K562 (cell line): ENCODE data around the gene TVP23A.

ENCODE experiments used
- HNRNPK ChIP-seq: fragments of 200-400 bp; formaldehyde crosslinking; IDR thresholded peaks from one replicate; pipeline ENCODE4 v1.6.1; 2018; ENCODE audit warnings: mild to moderate bottlenecking, low read depth, low read length; ENCODE audit not compliant: poor library complexity, severe bottlenecking
- KLF13 ChIP-seq: fragments of 450-650 bp; IDR thresholded peaks from 2 replicates; pipeline ENCODE4 v1.6.1; 2016; ENCODE audit warnings: missing genetic modification characterization, low read depth, mild to moderate bottlenecking, missing compliant biosample characterization, moderate library complexity, borderline replicate concordance
- NFATC3 ChIP-seq: fragments of 450-650 bp; IDR thresholded peaks from 2 replicates; pipeline ENCODE4 v1.6.1; 2017; ENCODE audit warnings: mild to moderate bottlenecking
- PML ChIP-seq: IDR thresholded peaks from 2 replicates; pipeline ENCODE4 v1.6.1; 2012; ENCODE audit warnings: low read length, inconsistent platforms
- POLR2A ChIP-seq: fragments of 450-650 bp; conservative IDR thresholded peaks from 2 replicates; pipeline ENCODE4 v1.6.1; 2016
- SMC3 ChIP-seq: conservative IDR thresholded peaks from 2 replicates; pipeline ENCODE4 v1.6.1; 2011; ENCODE audit warnings: low read depth, low read length, improper control_type of control experiment; ENCODE audit not compliant: insufficient read depth
- SREBF1 ChIP-seq: fragments of 150-350 bp; IDR thresholded peaks from 2 replicates; pipeline ENCODE4 v1.6.1; 2014; ENCODE audit warnings: antibody characterized with exemption, low read depth, low read length, borderline replicate concordance
- TARDBP ChIP-seq: fragments of 450-650 bp; IDR thresholded peaks from 2 replicates; pipeline ENCODE4 v1.6.1; 2016
- ZNF124 ChIP-seq: sonication (generic); formaldehyde crosslinking; IDR thresholded peaks from 2 replicates; pipeline ENCODE4 v1.8.1; 2022; ENCODE audit warnings: missing genetic modification reagents
- ZNF586 ChIP-seq: fragments of 450-650 bp; formaldehyde crosslinking; conservative IDR thresholded peaks from 2 replicates; pipeline ENCODE4 v1.4.0; 2020; ENCODE audit warnings: mild to moderate bottlenecking, moderate library complexity
- ZNF589 ChIP-seq: fragments of 200-800 bp; sonication (Bioruptor generic); IDR thresholded peaks from 2 replicates; pipeline ENCODE4 v1.6.1; 2016; ENCODE audit warnings: low read depth, missing genetic modification characterization, missing compliant biosample characterization
- TF ChIP-seq, protein P1 (sequence below): sonication (generic); formaldehyde crosslinking; IDR thresholded peaks from 2 replicates; pipeline ENCODE4 v1.9.0; 2022; ENCODE audit warnings: mild to moderate bottlenecking, missing genetic modification reagents
- TF ChIP-seq, protein P2 (sequence below), 2 experiments: fragments of 450-650 bp in 1 of 2; IDR thresholded peaks; 2 replicates each; pipeline ENCODE4 v1.6.1; 2011 to 2017; ENCODE audit warnings: low read depth in 2 of 2, antibody characterized with exemption in 1 of 2, borderline replicate concordance in 1 of 2, low read length in 1 of 2, mild to moderate bottlenecking in 1 of 2, mixed read lengths in 1 of 2; ENCODE audit not compliant: control insufficient read depth in 1 of 2
- TF ChIP-seq, protein P3 (sequence below), 3 experiments: IDR thresholded peaks in 2 of 3; conservative IDR thresholded peaks in 1 of 3; 2 replicates each; pipeline ENCODE4 v1.5.1; 2011 to 2012; ENCODE audit warnings: low read length in 3 of 3, mild to moderate bottlenecking in 3 of 3, control low read depth in 2 of 3, improper control_type of control experiment in 1 of 3, inconsistent platforms in 1 of 3, low read depth in 1 of 3, mixed read lengths in 1 of 3, moderate library complexity in 1 of 3; ENCODE audit not compliant: insufficient read depth in 2 of 3

DNA sequence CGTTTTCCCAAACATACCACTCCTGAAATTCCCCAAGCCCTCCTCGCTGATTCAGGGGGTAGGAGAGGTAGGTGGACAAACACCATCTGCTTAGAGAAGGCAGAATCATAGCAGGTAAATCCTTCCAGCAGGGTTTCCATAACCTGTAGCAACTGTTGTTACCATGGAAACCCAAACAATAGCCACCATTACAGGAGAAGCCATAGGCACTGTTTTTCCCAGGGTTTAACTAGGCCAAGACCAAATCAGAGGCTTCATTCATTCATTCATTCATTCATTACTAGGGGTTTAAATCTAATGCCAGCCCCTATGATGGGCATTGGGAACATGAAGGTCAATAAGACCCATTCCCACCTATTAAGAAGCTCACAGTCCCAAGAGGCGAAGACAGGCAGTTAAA is 32.9 kb upstream of the TVP23A start:
- TF ChIP-seq SREBF1: no peak
- TF ChIP-seq ZNF586: no peak
- TF ChIP-seq, protein P1, sequence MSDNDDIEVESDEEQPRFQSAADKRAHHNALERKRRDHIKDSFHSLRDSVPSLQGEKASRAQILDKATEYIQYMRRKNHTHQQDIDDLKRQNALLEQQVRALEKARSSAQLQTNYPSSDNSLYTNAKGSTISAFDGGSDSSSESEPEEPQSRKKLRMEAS (CRISPR knock-in tag): no peak
- TF ChIP-seq ZNF124 (CRISPR knock-in tag): no peak
- no peak for TF ChIP-seq ZNF589 (CRISPR knock-in tag)
- no peak for TF ChIP-seq SMC3
- TF ChIP-seq POLR2A: no peak
- TF ChIP-seq, protein P2, sequence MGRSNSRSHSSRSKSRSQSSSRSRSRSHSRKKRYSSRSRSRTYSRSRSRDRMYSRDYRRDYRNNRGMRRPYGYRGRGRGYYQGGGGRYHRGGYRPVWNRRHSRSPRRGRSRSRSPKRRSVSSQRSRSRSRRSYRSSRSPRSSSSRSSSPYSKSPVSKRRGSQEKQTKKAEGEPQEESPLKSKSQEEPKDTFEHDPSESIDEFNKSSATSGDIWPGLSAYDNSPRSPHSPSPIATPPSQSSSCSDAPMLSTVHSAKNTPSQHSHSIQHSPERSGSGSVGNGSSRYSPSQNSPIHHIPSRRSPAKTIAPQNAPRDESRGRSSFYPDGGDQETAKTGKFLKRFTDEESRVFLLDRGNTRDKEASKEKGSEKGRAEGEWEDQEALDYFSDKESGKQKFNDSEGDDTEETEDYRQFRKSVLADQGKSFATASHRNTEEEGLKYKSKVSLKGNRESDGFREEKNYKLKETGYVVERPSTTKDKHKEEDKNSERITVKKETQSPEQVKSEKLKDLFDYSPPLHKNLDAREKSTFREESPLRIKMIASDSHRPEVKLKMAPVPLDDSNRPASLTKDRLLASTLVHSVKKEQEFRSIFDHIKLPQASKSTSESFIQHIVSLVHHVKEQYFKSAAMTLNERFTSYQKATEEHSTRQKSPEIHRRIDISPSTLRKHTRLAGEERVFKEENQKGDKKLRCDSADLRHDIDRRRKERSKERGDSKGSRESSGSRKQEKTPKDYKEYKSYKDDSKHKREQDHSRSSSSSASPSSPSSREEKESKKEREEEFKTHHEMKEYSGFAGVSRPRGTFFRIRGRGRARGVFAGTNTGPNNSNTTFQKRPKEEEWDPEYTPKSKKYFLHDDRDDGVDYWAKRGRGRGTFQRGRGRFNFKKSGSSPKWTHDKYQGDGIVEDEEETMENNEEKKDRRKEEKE (IDR thresholded peaks at IDR 0.05; ENCODE audit: borderline replicate concordance in 1 of 2, control insufficient read depth in 1 of 2, low read depth in 2 of 2, low read length in 1 of 2): no peak
- no peak for TF ChIP-seq NFATC3
- TF ChIP-seq HNRNPK: no peak
- no peak for TF ChIP-seq PML
- TF ChIP-seq TARDBP: no peak
- TF ChIP-seq, protein P3, sequence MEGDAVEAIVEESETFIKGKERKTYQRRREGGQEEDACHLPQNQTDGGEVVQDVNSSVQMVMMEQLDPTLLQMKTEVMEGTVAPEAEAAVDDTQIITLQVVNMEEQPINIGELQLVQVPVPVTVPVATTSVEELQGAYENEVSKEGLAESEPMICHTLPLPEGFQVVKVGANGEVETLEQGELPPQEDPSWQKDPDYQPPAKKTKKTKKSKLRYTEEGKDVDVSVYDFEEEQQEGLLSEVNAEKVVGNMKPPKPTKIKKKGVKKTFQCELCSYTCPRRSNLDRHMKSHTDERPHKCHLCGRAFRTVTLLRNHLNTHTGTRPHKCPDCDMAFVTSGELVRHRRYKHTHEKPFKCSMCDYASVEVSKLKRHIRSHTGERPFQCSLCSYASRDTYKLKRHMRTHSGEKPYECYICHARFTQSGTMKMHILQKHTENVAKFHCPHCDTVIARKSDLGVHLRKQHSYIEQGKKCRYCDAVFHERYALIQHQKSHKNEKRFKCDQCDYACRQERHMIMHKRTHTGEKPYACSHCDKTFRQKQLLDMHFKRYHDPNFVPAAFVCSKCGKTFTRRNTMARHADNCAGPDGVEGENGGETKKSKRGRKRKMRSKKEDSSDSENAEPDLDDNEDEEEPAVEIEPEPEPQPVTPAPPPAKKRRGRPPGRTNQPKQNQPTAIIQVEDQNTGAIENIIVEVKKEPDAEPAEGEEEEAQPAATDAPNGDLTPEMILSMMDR (IDR thresholded peaks at IDR 0.05 in 2 of 3, conservative IDR thresholded peaks at IDR 0.05 in 1 of 3; ENCODE audit: insufficient read depth in 2 of 3, low read depth in 1 of 3, low read length in 3 of 3): no peak
- no peak for TF ChIP-seq KLF13
